PC-3 (cell line): ENCODE data around the gene P4HB. TPM values are rescaled to one million over a fixed set of nuclear protein-coding genes. Genes with fewer than 3 reads are reported as not detected.

Experiments
- ATAC-seq: fragments of 200-7000 bp; cut with Tn5 transposase; 2 replicates; pipeline ENCODE4 v1.9.1; 2020; ENCODE audit warnings: mild to moderate bottlenecking, moderate library complexity
- BruUV-seq: library from RNA; stranded (reverse); fragments of 400-500 nt; replicated peaks from 2 replicates; lab custom pipeline; 2021; lab: Mats Ljungman, UMichigan
- CTCF ChIA-PET: fragments of 300-600 bp; sonication (Branson Sonifier 250); formaldehyde crosslinking; loops from one replicate; lab custom pipeline; 2022; ENCODE audit warnings: antibody characterized with exemption; lab: Charles Lee
- POLR2A ChIA-PET: fragments of 300-600 bp; sonication (Branson Sonifier 250); formaldehyde crosslinking; loops from one replicate; lab custom pipeline; 2022; ENCODE audit warnings: antibody characterized with exemption; ENCODE audit not compliant: unreplicated experiment; lab: Charles Lee
- DNase-seq: peaks from one replicate; pipeline ENCODE4 v3.0.0-alpha.2; 2015
- H2AFZ ChIP-seq: fragments of 300-600 bp; sonication (generic); 2 replicates; pipeline ENCODE4 v1.6.0; 2016; ENCODE audit warnings: antibody characterized with exemption, low read length
- H3F3A ChIP-seq: fragments of 300-600 bp; sonication (generic); one replicate; pipeline ENCODE4 v1.6.0; 2017; ENCODE audit warnings: antibody characterized with exemption, low read length, control low read depth, mild to moderate bottlenecking; ENCODE audit not compliant: unreplicated experiment
- H3K27ac ChIP-seq: fragments of 300-600 bp; sonication (generic); 2 replicates; pipeline ENCODE4 v1.5.1; 2016; ENCODE audit warnings: mild to moderate bottlenecking, low read length
- H3K27me3 ChIP-seq: fragments of 300-600 bp; sonication (generic); 2 replicates; pipeline ENCODE4 v1.6.1; 2016; ENCODE audit warnings: low read length, mixed read lengths
- H3K36me3 ChIP-seq: fragments of 300-600 bp; sonication (generic); 2 replicates; pipeline ENCODE4 v1.6.1; 2016; ENCODE audit warnings: low read depth, mixed run types, low read length, mixed read lengths
- H3K4me1 ChIP-seq: fragments of 300-600 bp; sonication (generic); 2 replicates; pipeline ENCODE4 v1.5.1; 2016; ENCODE audit warnings: low read length; ENCODE audit not compliant: insufficient read depth
- H3K4me2 ChIP-seq: fragments of 300-600 bp; sonication (generic); 2 replicates; pipeline ENCODE4 v1.6.0; 2016; ENCODE audit warnings: low read length
- H3K4me3 ChIP-seq: fragments of 300-600 bp; sonication (generic); 2 replicates; pipeline ENCODE4 v1.5.1; 2016; ENCODE audit warnings: mild to moderate bottlenecking, low read length, mixed read lengths
- H3K79me2 ChIP-seq: fragments of 300-600 bp; sonication (generic); 2 replicates; pipeline ENCODE4 v1.6.1; 2017; ENCODE audit warnings: low read length, mixed read lengths
- H3K9ac ChIP-seq: fragments of 300-600 bp; sonication (generic); 2 replicates; pipeline ENCODE4 v1.6.0; 2016; ENCODE audit warnings: mild to moderate bottlenecking, low read length
- H3K9me2 ChIP-seq: fragments of 300-600 bp; sonication (generic); replicated peaks from 2 replicates; pipeline ENCODE4 v1.6.1; 2016; ENCODE audit warnings: mixed run types, low read length, mixed read lengths
- H3K9me3 ChIP-seq: fragments of 300-600 bp; sonication (generic); 2 replicates; pipeline ENCODE4 v1.6.1; 2016; ENCODE audit warnings: low read length, mixed read lengths
- H4K20me1 ChIP-seq: fragments of 300-600 bp; sonication (generic); 2 replicates; pipeline ENCODE4 v1.6.1; 2016; ENCODE audit warnings: low read length, mixed read lengths
- CTCF ChIP-seq: fragments of 300-600 bp; sonication (generic); conservative IDR thresholded peaks from 2 replicates; pipeline ENCODE4 v1.5.1; 2017; ENCODE audit warnings: antibody characterized with exemption, low read depth, mild to moderate bottlenecking, low read length
- EZH2 ChIP-seq: fragments of 300-600 bp; sonication (generic); IDR thresholded peaks from one replicate; pipeline ENCODE4 v1.6.1; 2017; ENCODE audit warnings: antibody characterized with exemption, mild to moderate bottlenecking, low read length; ENCODE audit not compliant: unreplicated experiment
- EZH2phosphoT487 ChIP-seq: fragments of 300-600 bp; sonication (generic); IDR thresholded peaks from 2 replicates; pipeline ENCODE4 v1.6.1; 2018; ENCODE audit warnings: mild to moderate bottlenecking, antibody characterized with exemption, low read length, borderline replicate concordance
- intact Hi-C: fragments of 100-400 bp; cut with micrococcal nuclease; formaldehyde crosslinking; loops from 2 replicates; pipeline ENCODE4 v1.9.0; 2023
- total RNA-seq: library from RNA; depleted of rRNA; stranded (reverse); fragments of >200 nt; gene quantifications from 2 replicates; pipeline ENCODE4 v1.2.3, GENCODE V29; 2014

P4HB gene
- total RNA-seq, 1 experiment from 2014 or later, result 1,089 TPM

GRCh38 chr17:81808778-81809555 lies 51.4 kb downstream of the P4HB start:
- H3K9me2 ChIP-seq, result no peaks in the 10 kb centered on the region
- DNase-seq (no peak), ATAC-seq (peak; percentile 31)
- H3K9ac ChIP-seq, result no peak overlapping the region
- no peaks in the 10 kb centered on the region for H3K9me3 ChIP-seq
- no peak overlapping the region for H3K4me2 ChIP-seq
- H4K20me1 ChIP-seq, result no peaks in the 10 kb centered on the region
- no peak overlapping the region for H3K27ac ChIP-seq
- H3K79me2 ChIP-seq, result no peaks in the 10 kb centered on the region
- no peak overlapping the region for H3K4me3 ChIP-seq
- H2AFZ ChIP-seq, result no peak overlapping the region
- ChIA-PET POLR2A (no interaction called here), CTCF (no interaction called here)
- H3K36me3 ChIP-seq, result no peaks in the 10 kb centered on the region
- no peaks in the 10 kb centered on the region for H3K4me1 ChIP-seq
- intact Hi-C loops, result no loop called here
- BruUV-seq, result no TSS peak
- TF ChIP-seq CTCF (peak; percentile 41; the same call in 1 of the 2 replicates), EZH2 (no peak)
- H3F3A ChIP-seq, result no peaks in the 10 kb centered on the region
- peaks cover 45% of the 10 kb centered on the region for H3K27me3 ChIP-seq

GRCh38 chr17:81807839-81808238 lies 52.5 kb downstream of the P4HB start:
- ATAC-seq (no peak), DNase-seq (no peak)
- BruUV-seq, result no TSS peak
- H3K9ac ChIP-seq, result no peak overlapping the region
- intact Hi-C loops, result no loop called here
- H4K20me1 ChIP-seq, result no peaks in the 10 kb centered on the region
- no peak overlapping the region for H2AFZ ChIP-seq
- no peaks in the 10 kb centered on the region for H3K79me2 ChIP-seq
- no peaks in the 10 kb centered on the region for H3F3A ChIP-seq
- H3K27me3 ChIP-seq, result peaks cover 54% of the 10 kb centered on the region
- no peak overlapping the region for H3K27ac ChIP-seq
- H3K4me2 ChIP-seq, result no peak overlapping the region
- H3K36me3 ChIP-seq, result no peaks in the 10 kb centered on the region
- CTCF ChIA-PET, result no interaction called here
- no peaks in the 10 kb centered on the region for H3K9me2 ChIP-seq
- POLR2A ChIA-PET, result no interaction called here
- no peak overlapping the region for H3K4me3 ChIP-seq
- TF ChIP-seq CTCF (no peak), EZH2phosphoT487 (no peak), EZH2 (no peak)
- no peaks in the 10 kb centered on the region for H3K4me1 ChIP-seq
- H3K9me3 ChIP-seq, result no peaks in the 10 kb centered on the region

- intact Hi-C loops, result no loop called here
- no peaks in the 10 kb centered on the region for H3K9me2 ChIP-seq
- no peak overlapping the region for H2AFZ ChIP-seq
- no peak for TF ChIP-seq EZH2
- TF ChIP-seq CTCF, result no peak
- TF ChIP-seq EZH2phosphoT487, result no peak
- H3K4me3 ChIP-seq, result no peak overlapping the region
- H3K4me2 ChIP-seq, result no peak overlapping the region
- no peaks in the 10 kb centered on the region for H3K79me2 ChIP-seq
- no peaks in the 10 kb centered on the region for H4K20me1 ChIP-seq
- POLR2A ChIA-PET, result no interaction called here
- CTCF ChIA-PET, result no interaction called here
- H3K27ac ChIP-seq, result no peak overlapping the region
- ATAC-seq, result 0 out of 2 replicates have a peak, but pooled peaks have one; percentile 4
- BruUV-seq, result no TSS peak
- H3K9ac ChIP-seq, result no peak overlapping the region
- no peaks in the 10 kb centered on the region for H3K4me1 ChIP-seq
- DNase-seq, result no peak
- peaks cover 60% of the 10 kb centered on the region for H3K27me3 ChIP-seq
- H3K9me3 ChIP-seq, result no peaks in the 10 kb centered on the region
- H3F3A ChIP-seq, result no peaks in the 10 kb centered on the region
- H3K36me3 ChIP-seq, result no peaks in the 10 kb centered on the region
Observed at GRCh38 chr17:81807210-81807719, 53.1 kb downstream of the P4HB start.
